Upper lobe of right lung (tissue), 1 donor: ENCODE measurements around the gene RHNO1. TPM values are rescaled to one million over a fixed set of nuclear protein-coding genes. Genes with fewer than 3 reads are reported as not detected.

Experiments used
- ATAC-seq: fragments of 200-7000 bp; cut with Tn5 transposase; one replicate; pipeline ENCODE4 v1.9.1; 2020; ENCODE audit warnings: mild to moderate bottlenecking, moderate library complexity
- DNase-seq: peaks from one replicate; pipeline ENCODE4 v3.0.0-alpha.2; 2020
- H3K27ac ChIP-seq: fragments of 200-600 bp; one replicate; pipeline ENCODE4 v1.8.0; 2022
- H3K27me3 ChIP-seq: fragments of 200-600 bp; one replicate; pipeline ENCODE4 v1.8.0; 2022; ENCODE audit warnings: mild to moderate bottlenecking
- H3K36me3 ChIP-seq: fragments of 200-600 bp; one replicate; pipeline ENCODE4 v1.8.0; 2022
- H3K4me1 ChIP-seq: fragments of 200-600 bp; one replicate; pipeline ENCODE4 v1.8.0; 2022
- H3K4me3 ChIP-seq: fragments of 200-600 bp; one replicate; pipeline ENCODE4 v1.8.0; 2022; ENCODE audit warnings: mild to moderate bottlenecking
- H3K9me3 ChIP-seq: fragments of 200-600 bp; one replicate; pipeline ENCODE4 v1.8.0; 2022
- CTCF ChIP-seq: fragments of 200-600 bp; IDR thresholded peaks from one replicate; pipeline ENCODE4 v1.8.0; 2022; ENCODE audit warnings: antibody characterized with exemption
- intact Hi-C: fragments of 100-400 bp; cut with DNase I; formaldehyde crosslinking; loops from one replicate; pipeline ENCODE4 v1.11.0; 2022
- total RNA-seq: library from RNA; stranded (reverse); fragmentation: NEBNext Ultra II Directional; extraction: Animal tissue kit (Norgen Biotek cat#: 25700); gene quantifications from one replicate; pipeline ENCODE4 v1.2.1, GENCODE V29; 2021
- donor health status: DM: no; HTN: yes; CAD: no; lungs with severe emphysema.

Gene RHNO1
- total RNA-seq, 1 donor from 2014 or later, result 15.2 TPM

- intact Hi-C loops, result no loop called here
- Histone ChIP-seq H3K27me3 (no peaks in the 10 kb centered on the region), H3K27ac (no peak overlapping the region), H3K36me3 (peaks cover 68% of the 10 kb centered on the region), H3K4me1 (no peaks in the 10 kb centered on the region), H3K4me3 (no peak overlapping the region), H3K9me3 (no peaks in the 10 kb centered on the region)
- ATAC-seq, result no peak
- TF ChIP-seq CTCF, result no peak
- no peak for DNase-seq
These were observed 53.8 kb downstream of the RHNO1 start for GRCh38 chr12:2930865-2931264.

GRCh38 chr12:2933586-2933985 is 56.6 kb downstream of the RHNO1 start:
- H3K27me3 ChIP-seq, result no peaks in the 10 kb centered on the region
- peaks cover 78% of the 10 kb centered on the region for H3K36me3 ChIP-seq
- no peaks in the 10 kb centered on the region for H3K4me1 ChIP-seq
- no peak overlapping the region for H3K4me3 ChIP-seq
- DNase-seq (no peak), ATAC-seq (no peak)
- TF ChIP-seq CTCF, result no peak
- intact Hi-C loops, result no loop called here
- H3K27ac ChIP-seq, result no peak overlapping the region
- no peaks in the 10 kb centered on the region for H3K9me3 ChIP-seq

DNA sequence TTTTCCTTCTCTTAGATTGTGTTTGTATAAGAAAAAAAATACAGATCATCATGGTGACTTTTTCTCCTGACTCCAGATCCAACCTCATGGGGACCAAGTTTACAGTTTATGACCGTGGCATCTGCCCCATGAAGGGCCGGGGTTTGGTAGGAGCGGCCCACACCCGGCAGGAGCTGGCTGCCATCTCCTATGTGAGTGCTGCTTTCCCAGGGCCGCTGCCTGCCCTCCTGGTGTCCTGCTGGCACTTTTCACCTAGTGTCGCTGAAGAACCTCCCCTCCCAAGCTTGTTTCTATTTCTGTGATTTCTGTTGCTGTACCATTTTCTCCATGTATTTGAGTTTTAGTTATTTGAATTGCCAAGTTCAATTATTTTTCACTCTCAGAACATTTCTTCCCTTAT is 57.3 kb downstream of the RHNO1 start:
- Histone ChIP-seq H3K27me3 (no peaks in the 10 kb centered on the region), H3K4me3 (no peak overlapping the region), H3K4me1 (no peaks in the 10 kb centered on the region), H3K27ac (no peak overlapping the region), H3K9me3 (no peaks in the 10 kb centered on the region), H3K36me3 (peaks cover 82% of the 10 kb centered on the region)
- no peak for TF ChIP-seq CTCF
- intact Hi-C loops, result no loop called here
- ATAC-seq, result no peak
- DNase-seq, result no peak

DNA sequence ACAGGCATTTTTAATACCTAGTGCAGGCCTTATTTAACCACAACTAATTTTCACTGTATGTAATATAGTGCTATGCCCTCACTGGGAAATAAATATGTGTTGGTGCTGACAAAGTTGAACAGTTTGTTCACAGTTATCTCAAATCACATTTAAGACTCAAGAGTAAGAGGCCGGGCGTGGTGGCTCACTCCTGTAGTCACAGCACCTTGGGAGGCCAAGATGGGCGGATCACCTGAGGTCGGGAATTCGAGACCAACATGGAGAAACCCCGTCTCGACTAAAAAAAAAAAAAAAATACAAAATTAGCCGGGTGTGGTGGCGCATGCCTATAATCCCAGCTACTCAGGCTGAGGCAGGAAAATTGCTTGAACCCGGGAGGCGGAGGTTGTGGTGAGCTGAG is 59.3 kb downstream of the RHNO1 start:
- TF ChIP-seq CTCF, result no peak
- Histone ChIP-seq H3K36me3 (peaks cover 77% of the 10 kb centered on the region), H3K4me1 (no peaks in the 10 kb centered on the region), H3K4me3 (no peak overlapping the region), H3K9me3 (no peaks in the 10 kb centered on the region), H3K27me3 (no peaks in the 10 kb centered on the region), H3K27ac (no peak overlapping the region)
- intact Hi-C loops, result no loop called here
- DNase-seq (no peak), ATAC-seq (no peak)

DNA sequence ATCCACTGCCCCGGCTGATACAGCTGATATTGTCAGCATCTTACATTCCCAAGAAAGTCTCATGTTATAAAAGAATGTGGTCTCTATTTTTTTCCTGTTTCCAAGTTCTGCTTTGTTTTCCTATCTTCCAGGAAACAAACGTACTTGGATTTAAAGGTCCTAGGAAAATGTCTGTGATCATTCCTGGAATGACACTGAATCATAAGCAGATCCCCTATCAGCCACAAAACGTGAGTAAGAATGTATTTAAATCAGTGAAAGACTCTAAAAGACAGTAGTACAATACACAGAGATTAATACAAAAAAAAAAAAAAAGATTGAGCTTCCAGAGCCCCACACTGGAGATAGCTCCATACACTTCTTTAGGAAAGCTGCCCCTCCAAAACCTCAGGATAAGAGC is 60.5 kb downstream of the RHNO1 start:
- no peak for ATAC-seq
- no peak for TF ChIP-seq CTCF
- Histone ChIP-seq H3K27ac (no peak overlapping the region), H3K36me3 (peaks cover 65% of the 10 kb centered on the region), H3K4me1 (no peaks in the 10 kb centered on the region), H3K4me3 (no peak overlapping the region), H3K27me3 (no peaks in the 10 kb centered on the region), H3K9me3 (no peaks in the 10 kb centered on the region)
- intact Hi-C loops, result no loop called here
- DNase-seq, result no peak

Other genes starting within 250 kb of the RHNO1 start
- gene FKBP4, start 82.3 kb upstream of the RHNO1 start, total RNA-seq, result 56.9 TPM
- gene ITFG2, start 64.6 kb upstream of the RHNO1 start, total RNA-seq, result 42.3 TPM
- gene NRIP2, start 42.2 kb upstream of the RHNO1 start, total RNA-seq, result 0.61 TPM
- gene TEX52, start 20.2 kb upstream of the RHNO1 start, total RNA-seq, result not detected
- 1.0 TPM for gene FOXM1, start within 50 bp of the RHNO1 start, total RNA-seq
- gene TULP3, start 13.7 kb downstream of the RHNO1 start, total RNA-seq, result 16.3 TPM
- gene TEAD4, start 82.2 kb downstream of the RHNO1 start, total RNA-seq, result 42.5 TPM
- 81.2 TPM for gene TSPAN9, start 200.2 kb downstream of the RHNO1 start, total RNA-seq